CD4-positive, alpha-beta T cell treated with Interleukin-15 for 4 hours (primary cell): ENCODE data around the gene COL18A1.
"Not testable (repeated sequence)": the region's sequence is repeated elsewhere in the genome, so short reads cannot be mapped to it uniquely, and the experiment has no call there.

ENCODE experiments used
- DNase-seq: peaks from one replicate; pipeline ENCODE4 v3.0.0-alpha.2; 2020; ENCODE audit warnings: low spot score

Gene COL18A1

DNA sequence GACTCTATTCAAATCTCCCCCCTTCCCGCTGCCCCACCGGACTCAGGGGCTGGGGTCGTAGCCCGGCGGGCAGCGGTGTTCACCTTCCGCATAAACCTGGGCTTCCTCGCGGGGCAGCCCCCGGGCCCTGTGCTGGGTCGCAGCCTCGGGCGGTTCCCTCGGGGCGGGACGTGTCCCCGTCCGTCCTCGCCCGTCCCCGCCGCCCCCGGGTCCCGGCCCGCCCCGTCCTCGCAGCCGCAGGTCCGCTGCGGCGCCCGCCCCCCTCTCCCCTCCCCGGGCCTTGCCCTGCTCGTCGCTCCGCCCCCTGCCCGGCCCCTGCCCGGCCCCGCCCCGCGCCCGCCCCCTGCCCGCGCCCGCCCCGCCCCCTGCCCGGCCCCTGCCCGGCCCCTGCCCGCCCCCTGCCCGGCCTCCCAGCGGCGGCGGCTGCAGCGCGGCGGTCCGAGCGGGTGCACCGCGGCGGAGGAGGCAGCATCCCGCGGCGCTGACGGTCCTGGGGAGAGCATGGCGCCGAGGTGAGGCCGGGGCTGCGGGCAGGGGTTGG lies at the start of gene COL18A1:
COL18A1 (plus strand) TSS at position 436 of the 541 bp plus-strand sequence; CDS start at position 502, 66 bp downstream.
- peak; percentile 24 for DNase-seq

DNA sequence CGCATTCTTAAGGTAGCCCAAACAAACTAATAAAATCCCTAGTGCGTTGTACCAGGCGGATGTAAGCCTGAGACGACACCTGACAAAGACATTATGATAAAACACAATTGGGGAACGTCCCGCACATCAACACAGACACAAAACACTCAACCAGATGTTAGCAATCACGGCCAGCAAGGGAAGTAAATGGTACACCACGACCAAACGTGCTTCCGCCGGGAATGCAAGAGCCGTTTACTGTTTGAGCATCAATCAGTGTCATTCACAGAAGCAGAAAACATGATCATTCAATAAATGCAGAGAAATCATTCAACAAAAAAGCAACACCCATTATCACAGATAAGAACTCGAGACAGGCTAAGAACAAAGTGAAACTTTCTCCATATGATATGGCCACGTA lies 49.4 kb upstream of the COL18A1 start:
- DNase-seq = no peak

DNA sequence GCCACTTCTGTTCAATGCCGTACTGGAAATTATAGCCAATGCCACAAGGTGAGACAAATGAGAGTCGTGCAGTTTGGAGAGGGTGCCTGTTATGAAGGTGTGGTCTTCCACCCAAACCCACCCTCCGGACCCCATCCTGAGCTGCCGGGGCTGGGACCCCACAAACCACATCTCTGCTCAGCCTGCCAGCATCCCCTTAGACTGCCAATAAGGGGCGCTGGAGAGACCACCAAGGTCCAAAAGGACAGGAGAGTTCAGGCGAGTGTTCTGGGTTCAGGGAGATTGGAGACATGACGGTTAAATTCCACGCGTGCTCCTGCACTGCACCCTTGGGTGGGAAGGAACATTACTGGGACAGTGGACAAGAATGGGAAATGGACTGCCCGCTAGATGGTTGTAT lies 48.7 kb upstream of the COL18A1 start:
- DNase-seq = no peak

DNA sequence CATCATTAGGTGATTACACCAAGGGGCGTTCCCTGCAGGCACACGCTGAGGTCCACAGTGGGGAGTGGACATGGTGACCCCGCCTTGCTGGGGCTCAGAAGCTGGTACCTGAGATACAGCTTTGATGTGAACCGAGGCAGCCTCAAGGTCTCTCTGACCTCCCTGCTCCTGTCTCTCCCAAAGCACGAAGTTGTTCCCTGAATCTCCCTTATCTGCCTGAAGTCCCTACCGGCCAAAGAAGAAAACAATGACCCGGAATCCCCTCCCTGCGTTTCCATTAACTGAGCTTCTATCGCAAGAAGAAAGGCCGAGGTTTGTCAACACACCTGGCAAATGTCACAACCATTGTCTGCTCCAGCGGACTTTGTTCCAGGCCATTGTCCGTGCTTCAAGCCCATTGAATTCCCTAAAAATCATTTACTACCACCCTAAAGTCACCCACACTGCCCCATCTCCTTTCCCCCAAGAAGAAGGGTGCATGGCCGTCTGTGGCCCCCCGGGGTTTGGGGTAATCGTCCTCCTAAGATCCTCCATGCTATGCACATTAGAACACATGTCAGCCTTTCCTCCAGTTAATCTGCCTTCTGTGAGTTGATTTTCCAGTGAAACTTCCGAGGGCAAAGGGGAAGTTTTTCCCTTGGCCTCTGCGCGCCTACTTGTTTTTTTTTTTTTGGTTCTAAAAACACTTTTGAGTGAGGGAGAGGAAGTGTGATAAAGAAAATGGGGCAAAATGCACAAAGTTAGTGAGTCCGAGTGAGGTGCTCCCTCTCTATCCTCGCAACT lies 48.1 kb upstream of the COL18A1 start:
- no peak for DNase-seq

DNA sequence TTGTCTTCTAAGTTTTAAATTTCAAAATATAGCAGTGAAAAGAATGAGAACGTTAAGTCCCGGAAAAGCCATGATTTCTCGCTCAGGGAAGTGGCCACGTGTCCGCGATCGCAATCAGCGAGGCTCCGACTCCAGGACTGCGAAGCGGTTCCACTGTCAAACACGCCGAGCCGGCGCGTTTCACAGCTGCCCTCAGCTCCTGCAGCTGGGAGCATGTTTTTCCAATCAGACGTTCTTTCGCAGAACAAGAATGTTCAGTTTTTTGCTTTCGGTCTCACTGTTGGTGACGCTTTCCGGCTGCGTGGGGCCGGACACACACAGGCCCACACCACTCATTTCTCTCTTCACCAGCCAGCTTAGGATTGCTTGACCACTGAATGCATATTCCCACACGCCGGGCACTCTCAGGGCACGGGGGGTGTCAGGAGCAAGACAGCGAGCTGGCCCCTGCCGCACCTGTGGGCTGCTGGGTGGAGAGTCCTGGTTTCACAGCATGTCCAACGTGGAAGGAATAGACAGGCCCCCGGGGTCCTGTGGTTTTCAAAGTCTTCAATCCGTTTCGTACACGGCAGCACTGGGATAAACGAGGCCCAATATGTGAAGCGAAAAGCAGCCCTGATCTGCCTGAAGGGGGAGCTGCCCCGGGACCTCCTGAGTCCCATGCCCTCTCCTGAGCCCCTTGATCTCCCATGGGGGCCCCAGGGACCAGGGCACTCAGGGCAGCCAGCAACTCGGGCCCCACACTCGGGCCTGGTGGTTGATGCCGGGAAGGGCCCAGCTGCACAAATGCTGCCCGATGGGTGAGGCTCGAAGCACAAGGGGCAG lies 47.3 kb upstream of the COL18A1 start:
- DNase-seq = no peak

DNA sequence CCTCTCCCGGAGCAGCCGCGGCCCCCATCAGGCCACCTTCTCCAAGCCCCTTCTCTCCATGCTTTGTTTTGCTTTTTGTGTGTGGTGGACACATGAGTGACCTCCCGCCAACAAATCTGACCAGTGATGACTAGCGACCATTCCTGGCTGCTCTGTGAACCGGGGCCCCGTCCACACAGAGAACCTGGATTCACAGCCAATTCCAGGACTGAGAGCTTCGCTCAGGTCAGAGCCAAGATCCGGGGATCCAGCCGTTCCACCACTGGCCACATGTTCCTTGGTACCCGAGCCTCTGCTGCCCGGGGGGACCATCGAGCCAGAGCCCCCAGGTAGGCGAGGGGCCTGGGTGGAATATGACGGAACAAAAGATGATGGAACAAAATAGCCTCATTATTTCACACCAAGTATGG lies 46.7 kb upstream of the COL18A1 start:
- DNase-seq = no peak

DNA sequence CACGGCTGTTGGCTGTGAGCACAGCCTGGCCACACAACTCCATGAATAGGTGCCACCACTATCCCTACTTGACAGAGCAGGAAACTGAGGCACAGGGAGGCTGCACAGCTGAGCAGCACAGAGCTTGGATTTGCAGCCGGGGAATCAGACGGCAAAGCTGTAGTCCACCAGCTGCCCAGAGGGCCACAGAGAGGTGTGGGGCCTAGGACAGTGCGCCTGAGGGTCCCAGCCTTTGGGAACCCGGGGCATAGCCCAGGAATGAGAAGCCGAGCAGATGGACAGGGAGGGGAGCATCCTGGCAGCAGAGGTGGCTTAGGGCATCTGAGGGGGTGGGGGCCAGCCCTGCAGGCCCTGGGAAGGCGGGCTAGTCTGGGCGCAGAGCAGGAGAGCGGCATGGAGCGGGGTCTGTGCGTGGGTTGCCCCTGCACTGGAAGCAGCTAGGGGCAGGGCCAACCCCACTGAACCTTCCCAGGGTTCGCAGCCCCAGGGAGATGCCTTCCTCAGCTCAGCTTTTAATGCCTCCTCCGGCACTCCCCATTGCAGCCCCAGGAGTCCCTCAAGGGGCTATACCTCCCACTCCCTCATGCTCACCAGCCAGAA lies 46.2 kb upstream of the COL18A1 start:
- no peak for DNase-seq

DNA sequence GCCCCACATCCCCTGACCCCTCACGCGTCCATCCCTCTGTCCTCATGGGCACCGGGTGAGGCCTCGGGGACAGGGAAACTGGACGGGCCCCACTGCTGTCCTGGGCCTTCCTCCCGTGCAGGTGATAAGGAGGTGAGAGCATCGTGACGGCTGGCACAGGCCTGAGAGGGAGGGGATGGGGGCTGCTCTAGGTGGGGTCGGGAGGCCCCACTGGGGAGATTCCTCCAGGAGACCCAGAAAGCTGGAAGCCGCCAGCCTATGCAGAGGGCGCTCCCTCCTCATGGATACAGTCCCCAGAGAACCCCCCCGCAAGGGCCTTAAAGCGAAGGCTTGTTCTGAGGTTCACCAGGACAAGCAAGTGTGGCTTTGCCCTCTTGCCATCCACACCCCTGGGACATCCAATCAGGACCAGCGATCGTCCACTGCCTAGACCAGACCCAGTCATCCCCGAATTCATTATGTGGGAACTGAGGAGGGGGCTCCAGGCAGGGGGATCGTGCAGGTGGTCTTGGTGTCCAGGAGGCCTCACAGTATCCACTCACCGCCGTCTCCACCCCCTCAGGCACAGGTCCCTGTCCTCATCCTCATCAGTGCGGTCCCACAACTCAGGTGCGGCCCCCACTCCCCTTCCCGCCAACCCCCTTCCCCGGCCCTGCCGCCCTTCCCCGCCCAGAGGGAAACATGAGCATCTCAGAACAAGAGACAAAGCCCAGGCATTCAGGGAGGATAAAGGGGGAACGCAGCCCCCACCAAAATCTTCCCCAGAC lies 45.3 kb upstream of the COL18A1 start:
- DNase-seq = no peak

DNA sequence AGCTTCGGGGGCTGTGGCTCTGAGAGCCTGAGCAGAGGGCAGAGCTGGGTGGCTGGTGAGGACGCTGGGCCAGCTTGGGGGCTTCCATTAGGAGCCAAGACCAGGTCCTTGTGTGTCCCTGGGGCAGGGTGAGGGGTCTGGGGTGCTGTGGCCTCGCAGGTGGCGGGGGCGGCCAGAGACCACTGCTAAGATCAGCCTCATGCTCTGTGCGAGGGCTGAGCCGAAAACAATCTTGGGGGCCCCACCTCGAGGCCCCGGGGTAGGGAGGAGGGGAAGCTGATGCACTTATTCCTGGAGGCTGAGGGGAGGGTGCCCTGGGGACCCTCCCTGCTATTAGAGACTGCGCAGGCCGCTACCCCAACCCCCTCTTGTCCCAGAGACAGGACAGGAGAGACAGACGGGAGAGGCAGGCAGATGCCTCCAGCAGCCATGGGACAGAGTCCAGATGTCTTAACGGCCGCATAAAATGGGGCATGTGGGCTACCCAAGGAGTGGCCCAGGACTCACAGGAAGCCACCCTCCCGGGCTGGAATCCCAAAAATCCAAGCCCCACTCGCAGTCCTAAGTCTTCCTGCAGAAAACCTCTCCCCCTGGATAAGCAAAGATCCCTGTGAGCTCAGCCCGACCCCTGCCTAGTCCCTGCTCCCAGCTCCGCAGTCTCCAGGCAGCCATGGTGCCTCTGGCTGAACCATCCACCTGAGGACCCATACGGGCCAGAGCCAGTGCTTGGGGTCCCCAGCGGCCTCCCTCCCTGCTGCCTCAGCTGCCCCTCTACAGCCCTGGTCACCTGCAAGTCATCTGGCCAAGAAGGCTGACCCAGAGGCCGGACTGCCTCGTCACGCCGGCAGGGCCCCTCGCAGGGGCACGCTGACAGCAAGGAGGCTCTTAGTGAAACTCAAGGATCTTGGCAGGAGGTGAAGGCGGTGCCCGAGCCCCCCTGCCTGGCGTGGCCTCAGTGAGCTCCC lies 43.6 kb upstream of the COL18A1 start:
- DNase-seq = no peak

DNA sequence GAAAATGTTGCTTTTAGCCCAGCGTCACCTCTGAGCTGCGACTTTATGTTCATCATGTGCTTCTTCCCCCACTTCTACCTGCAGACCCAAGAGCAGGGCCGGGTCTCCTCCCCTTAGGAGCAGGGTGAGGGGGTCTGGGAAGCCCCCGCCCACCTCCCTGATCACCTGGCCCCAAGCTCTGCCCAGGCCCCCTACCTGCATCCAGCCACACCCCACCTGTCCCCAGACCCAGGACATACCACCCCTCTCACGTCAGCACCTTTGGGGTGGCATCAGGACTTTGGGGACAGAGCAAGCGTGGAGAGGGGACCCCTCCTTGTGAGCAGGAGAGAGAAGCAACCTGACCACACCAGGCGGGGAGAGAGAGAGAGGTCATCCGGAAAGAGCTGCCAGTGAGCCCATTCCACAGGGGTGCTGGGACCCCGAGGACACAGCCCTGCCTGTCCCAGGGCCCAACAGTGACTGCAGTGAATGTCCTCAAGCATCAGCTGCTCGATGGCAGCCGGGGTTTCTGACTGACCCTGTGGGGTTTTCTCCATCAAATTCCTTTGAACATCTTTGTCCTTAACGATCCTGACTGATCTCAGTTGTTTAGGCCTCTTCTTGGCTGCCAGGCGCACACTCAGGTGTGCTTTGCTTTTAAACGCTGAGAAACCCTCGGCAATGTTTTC lies 42.8 kb upstream of the COL18A1 start:
- DNase-seq = no peak

DNA sequence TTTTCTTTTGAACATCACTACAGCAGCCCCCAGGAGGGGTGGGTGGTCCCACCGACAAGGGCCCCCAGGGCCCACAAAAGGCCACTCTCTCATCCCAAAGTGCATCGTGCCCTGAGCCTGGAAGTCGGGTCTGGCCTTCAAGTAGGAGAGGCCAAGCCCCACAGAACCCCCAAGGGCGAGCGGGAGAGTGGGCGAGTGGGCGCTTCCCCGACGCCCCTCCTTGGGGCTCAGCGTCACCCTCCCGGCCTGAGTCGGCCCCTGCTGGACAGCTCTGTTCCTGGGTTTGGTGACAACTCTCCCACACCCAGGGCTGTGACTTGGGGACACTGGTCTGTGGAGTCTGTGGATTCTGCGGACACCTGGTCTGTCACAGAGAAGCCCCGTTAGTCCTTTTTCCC lies 42.2 kb upstream of the COL18A1 start:
- DNase-seq = no peak

DNA sequence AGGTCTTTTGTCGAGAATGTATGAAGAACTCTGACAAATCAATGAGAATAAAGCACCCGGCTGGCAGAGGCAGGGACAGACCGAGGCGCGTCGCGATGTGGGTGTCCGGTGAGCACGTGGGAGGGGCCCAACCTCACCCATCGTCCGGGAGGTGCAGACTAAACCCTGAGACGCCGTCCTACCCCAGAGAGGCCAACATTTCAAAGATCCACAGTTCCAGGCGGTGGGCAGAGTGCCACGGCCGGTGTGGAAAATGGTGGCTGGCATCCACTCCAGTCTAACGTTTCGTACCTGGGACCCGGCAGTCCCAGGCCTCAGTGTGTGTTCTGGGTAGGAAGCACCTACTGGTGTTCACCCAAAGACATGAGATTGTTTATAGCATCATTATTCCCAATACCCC lies 41.7 kb upstream of the COL18A1 start:
- DNase-seq = not testable (repeated sequence)

DNA sequence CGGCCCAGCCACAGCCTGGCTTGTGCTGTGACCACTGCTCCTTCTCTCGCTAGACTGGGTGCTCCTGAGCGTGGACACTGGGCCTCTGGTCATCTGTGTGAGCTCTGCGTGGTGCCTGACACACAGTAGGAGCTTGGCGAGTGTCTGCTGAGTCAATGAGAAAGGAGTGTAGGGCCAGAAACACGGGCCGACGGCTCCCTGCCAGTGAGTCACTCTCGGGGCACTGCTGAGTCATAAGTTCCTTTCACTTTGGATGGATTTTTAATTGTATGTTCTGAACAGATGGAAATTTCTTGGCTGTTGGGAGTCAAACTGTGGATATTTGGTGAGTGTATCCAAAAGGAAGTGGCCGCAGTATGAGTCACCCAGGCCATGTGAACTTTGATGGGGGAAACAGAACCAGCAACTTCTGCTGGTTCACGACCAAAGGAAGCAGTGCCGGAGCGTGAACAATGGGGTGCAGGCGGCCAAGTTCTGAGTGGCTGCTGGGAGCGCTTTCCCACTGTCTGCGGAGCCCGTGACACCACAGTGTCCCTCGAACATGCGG lies 41.0 kb upstream of the COL18A1 start:
- peak; percentile 19 for DNase-seq

DNA sequence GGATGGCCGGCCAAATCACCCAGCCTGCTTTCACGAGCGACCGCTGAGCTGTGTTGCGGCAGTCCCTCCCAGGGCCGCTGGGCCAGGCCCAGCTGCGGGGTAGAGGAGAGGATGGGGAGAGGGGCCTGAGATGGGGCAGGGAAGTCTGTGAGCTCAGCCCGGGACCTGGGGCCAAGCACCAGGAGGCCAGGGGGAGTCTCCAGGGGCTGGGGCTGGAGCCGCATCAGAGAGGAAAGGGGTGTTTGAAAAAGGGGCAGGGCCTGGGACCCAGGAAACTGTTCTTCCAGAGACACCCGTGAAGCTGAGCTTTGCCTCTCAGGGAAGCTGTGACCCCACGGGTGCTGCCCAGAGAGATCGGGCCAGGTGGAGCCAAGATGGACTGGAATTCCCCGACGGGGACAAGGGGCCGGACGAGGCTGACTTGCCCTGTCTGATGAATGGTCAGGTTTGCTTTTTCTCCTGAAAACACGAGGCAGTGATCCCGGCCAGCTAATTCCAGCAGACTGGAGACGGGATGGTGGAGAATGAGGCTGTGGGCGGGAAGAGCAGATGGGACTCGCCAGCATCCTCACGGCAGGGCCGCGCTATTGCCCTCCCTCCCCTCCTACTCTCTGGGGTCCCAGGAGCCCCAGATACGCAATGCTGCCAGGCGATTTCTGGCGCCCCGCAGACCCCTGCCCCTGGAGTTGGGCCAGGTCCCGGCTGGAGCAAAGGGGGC lies 40.3 kb upstream of the COL18A1 start:
- DNase-seq = no peak

DNA sequence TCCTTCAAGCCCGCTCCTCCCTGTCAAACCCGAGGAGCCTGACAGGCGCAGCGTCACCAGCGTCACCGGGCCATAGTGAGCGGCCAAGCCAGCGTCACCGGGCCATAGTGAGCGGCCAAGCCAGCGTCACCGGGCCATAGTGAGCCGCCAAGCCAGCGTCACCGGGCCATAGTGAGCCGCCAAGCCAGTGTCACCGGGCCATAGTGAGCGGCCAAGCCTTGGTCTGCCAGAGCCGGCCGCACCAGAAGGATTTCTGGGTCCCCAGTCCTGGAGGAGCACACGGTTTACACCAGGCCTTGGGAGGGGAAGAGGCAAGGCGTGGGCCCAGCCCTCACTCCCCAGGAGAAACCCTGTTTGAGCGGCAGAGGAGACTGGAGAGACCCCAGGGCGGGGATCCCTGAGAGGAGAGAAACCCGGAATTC lies 39.8 kb upstream of the COL18A1 start:
- DNase-seq = no peak

DNA sequence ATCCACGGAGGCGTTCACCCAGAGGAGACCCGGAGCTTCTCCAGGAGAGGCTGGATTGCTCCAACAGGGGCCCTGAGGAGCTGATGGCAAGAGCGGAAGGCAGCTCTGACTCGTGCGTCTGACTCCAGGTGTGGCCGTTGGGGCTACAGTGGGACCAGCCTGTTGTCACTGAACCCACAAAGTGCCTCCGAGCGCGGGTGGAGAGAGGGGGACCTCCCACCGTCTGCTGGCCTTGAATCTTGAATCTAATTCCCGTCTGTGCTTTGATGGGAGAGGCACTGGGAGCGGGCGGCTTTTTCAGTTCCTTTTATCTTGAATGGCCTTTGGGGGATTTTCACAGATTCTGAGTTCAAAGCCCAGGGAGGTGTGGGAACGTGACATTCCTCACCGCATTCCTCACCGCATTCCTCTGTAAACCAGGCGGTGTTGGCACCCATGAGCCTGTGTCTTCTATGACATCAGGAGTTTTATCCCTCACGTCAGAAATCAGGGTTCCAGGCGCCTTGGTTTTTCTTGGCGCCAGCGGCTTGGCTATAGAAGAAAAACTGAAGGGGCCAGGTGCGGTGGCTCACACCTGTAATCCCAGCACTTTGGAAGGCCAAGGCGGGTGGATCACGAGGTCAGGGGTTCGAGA lies 39.2 kb upstream of the COL18A1 start:
- no peak for DNase-seq

DNA sequence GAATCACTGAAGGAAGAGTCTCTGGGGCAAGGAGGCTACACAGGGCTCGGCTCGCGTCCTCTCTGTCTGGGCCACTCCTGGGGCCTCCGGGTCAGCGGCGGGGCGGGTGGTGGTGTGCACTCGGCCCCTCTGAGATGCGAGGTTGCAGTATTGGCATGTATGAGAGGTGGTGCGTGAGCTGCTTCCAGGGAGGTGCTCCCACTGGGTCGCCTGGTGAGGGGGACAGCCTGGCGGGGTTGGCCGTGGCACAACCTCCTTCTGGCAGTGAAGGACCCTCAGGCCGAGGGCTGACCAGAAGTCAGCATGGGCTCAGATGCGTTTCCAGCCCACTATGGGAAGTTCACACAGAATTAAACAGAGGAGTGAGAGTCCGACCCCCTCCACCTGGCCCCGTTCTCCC lies 38.5 kb upstream of the COL18A1 start:
- DNase-seq = no peak

DNA sequence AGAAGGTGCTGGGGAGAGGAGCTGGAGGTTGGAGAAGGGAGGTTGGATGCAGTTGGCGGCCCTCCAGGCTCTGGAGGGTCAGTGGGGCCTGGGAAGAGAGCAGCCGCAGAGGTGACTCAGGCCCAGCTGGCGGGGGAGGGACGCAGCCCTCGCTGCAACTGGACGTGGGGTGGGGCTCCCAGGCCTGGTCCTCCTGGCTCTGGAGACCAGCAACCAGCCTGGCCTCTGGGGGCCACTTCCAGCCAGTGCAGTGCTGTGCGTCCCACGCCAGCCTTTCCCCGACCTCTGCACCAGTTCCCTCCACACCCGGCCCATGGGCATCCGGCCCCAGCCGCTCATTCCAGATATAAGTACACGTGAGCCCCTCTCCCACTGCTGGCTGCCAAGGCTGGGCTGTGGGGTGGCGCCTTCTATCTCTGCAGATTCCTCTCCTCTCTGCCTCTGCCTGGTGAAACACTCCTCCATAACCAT lies 38.0 kb upstream of the COL18A1 start:
- no peak for DNase-seq
